Keratinocyte (primary cell): ENCODE data around the gene ATP1A2. TPM values are rescaled to one million over a fixed set of nuclear protein-coding genes. Genes with fewer than 3 reads are reported as not detected.

Experiments
- DNase-seq: peaks from one replicate; pipeline ENCODE4 v3.0.0-alpha.2; 2011; ENCODE audit warnings: low read depth, missing footprints, low spot score
- FAIRE-seq: peaks from 2 replicates; lab custom pipeline; 2011; peaks lifted over from hg19 to GRCh38; lab: Jason Lieb, UNC
- H2AFZ ChIP-seq: 2 replicates; pipeline ENCODE4 v1.6.0; 2012; ENCODE audit warnings: low read length, control low read depth, inconsistent platforms; ENCODE audit not compliant: control insufficient read depth
- H3K27ac ChIP-seq: 2 replicates; pipeline ENCODE4 v1.5.1; 2011; ENCODE audit warnings: low read length; ENCODE audit not compliant: control insufficient read depth, insufficient read depth
- H3K27me3 ChIP-seq: 3 replicates; pipeline ENCODE4 v1.6.0; 2011; ENCODE audit warnings: low read length; ENCODE audit not compliant: control insufficient read depth, insufficient read depth; ENCODE audit errors: extremely low read depth
- H3K36me3 ChIP-seq, 2 experiments: 2 replicates in 1 of 2; 3 replicates in 1 of 2; pipeline ENCODE4 v1.5.1; 2011; ENCODE audit warnings: low read length in 2 of 2, mild to moderate bottlenecking in 1 of 2; ENCODE audit not compliant: control insufficient read depth in 2 of 2, insufficient read depth in 2 of 2; ENCODE audit errors: extremely low read depth in 1 of 2
- H3K4me1 ChIP-seq: 3 replicates; pipeline ENCODE4 v1.5.1; 2011; ENCODE audit warnings: low read length; ENCODE audit not compliant: control insufficient read depth, insufficient read depth; ENCODE audit errors: extremely low read depth
- H3K4me2 ChIP-seq: 3 replicates; pipeline ENCODE4 v1.6.0; 2011; ENCODE audit warnings: low read depth, low read length; ENCODE audit not compliant: control insufficient read depth, insufficient read depth; ENCODE audit errors: extremely low read depth
- H3K4me3 ChIP-seq, 3 experiments: fragments of 200-600 bp in 1 of 3; sonication (generic) in 1 of 3; 2 replicates in 2 of 3; 3 replicates in 1 of 3; pipeline ENCODE4 v1.5.1; 2011 to 2016; ENCODE audit warnings: low read length in 3 of 3, mild to moderate bottlenecking in 3 of 3, control low read depth in 2 of 3, inconsistent platforms in 1 of 3, low read depth in 1 of 3, mixed read lengths in 1 of 3, mixed run types in 1 of 3, moderate library complexity in 1 of 3; ENCODE audit not compliant: control insufficient read depth in 2 of 3, insufficient read depth in 2 of 3; ENCODE audit errors: extremely low read depth in 1 of 3
- H3K79me2 ChIP-seq: 2 replicates; pipeline ENCODE4 v1.6.0; 2012; ENCODE audit warnings: low read length; ENCODE audit not compliant: control insufficient read depth, insufficient read depth
- H3K9ac ChIP-seq: 3 replicates; pipeline ENCODE4 v1.6.0; 2011; ENCODE audit warnings: low read length; ENCODE audit not compliant: control insufficient read depth, insufficient read depth; ENCODE audit errors: extremely low read depth
- H3K9me1 ChIP-seq: 3 replicates; pipeline ENCODE4 v1.6.0; 2011; ENCODE audit warnings: low read length; ENCODE audit not compliant: control insufficient read depth, insufficient read depth; ENCODE audit errors: extremely low read depth
- H3K9me3 ChIP-seq: 2 replicates; pipeline ENCODE4 v1.5.1; 2012; ENCODE audit warnings: low read depth, low read length; ENCODE audit not compliant: control insufficient read depth
- H4K20me1 ChIP-seq: 3 replicates; pipeline ENCODE4 v1.6.0; 2011; ENCODE audit warnings: low read length; ENCODE audit not compliant: control insufficient read depth, insufficient read depth; ENCODE audit errors: extremely low read depth
- EZH2 ChIP-seq: IDR thresholded peaks from one replicate; pipeline ENCODE4 v1.6.1; 2012; ENCODE audit warnings: inconsistent platforms, mild to moderate bottlenecking, low read length, moderate library complexity
- dilution Hi-C: fragments of 300-500 bp; cut with MboI; formaldehyde crosslinking; loops from one replicate; pipeline ENCODE4 v1.7.0; 2020; ENCODE audit warnings: low sequenced_read_pairs; ENCODE audit not compliant: extremely low pct_ligation_motif_present
- polyA plus RNA-seq, 5 experiments: library from polyadenylated mRNA; depleted of rRNA in 3 of 5; stranded (reverse) in 3 of 5; stranded (forward) in 1 of 5; unstranded in 1 of 5; fragments of >200 nt; gene quantifications; 1 replicate in 1 of 5; 2 replicates in 3 of 5; 3 replicates in 1 of 5; pipeline versions ENCODE4 v1.2.1 to v1.2.3, GENCODE V29; 2011 to 2012; ENCODE audit warnings: missing spikeins in 2 of 5, low read depth in 1 of 5, low replicate concordance in 1 of 5
- TF ChIP-seq, protein P1 (sequence below), 3 experiments: IDR thresholded peaks in 1 of 3; conservative IDR thresholded peaks in 1 of 3; optimal IDR thresholded peaks in 1 of 3; 2 replicates in 2 of 3; 3 replicates in 1 of 3; pipeline versions ENCODE3 to v1.5.1; 2011; ENCODE audit warnings: low read length in 3 of 3, mild to moderate bottlenecking in 3 of 3, moderate library complexity in 2 of 3, control low read depth in 1 of 3, inconsistent platforms in 1 of 3; ENCODE audit not compliant: insufficient read depth in 2 of 3; ENCODE audit errors: extremely low read depth in 1 of 3

ATP1A2 gene
- polyA plus RNA-seq, 1 donor (not counting 4 experiments of a cell fraction or from before 2014, with no cell fraction given): not detected

DNA sequence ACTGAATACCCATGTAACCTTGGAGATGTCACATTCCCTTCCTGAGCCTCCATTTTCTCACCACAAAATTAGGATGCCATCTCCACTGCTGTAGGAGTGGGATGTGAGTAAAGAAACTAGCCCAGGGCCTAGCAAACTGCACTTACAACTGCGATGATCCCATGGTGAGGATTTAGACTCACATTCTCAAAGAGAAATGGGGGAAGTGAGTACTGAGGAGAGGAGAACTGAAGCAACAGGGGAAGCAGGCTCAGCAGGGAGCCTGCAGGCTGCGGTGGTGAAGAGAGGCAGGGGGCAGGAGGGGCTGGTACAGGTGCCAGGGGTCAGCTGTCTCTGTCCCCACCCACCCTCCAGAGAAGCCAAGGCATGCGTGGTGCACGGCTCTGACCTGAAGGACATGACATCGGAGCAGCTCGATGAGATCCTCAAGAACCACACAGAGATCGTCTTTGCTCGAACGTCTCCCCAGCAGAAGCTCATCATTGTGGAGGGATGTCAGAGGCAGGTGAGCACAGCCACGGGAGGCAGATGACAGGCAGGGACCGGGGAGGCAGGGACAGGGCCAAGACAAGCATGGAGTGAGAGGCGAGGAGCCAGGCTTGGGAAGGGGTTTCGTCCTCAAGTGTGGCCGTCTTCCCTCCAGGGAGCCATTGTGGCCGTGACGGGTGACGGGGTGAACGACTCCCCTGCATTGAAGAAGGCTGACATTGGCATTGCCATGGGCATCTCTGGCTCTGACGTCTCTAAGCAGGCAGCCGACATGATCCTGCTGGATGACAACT is 19.4 kb downstream of the ATP1A2 start:
- no peak overlapping the region for H3K27ac ChIP-seq
- FAIRE-seq: no peak
- H3K9ac ChIP-seq: no peak overlapping the region
- dilution Hi-C loops: no loop called here
- no peaks in the 10 kb centered on the region for H3K9me1 ChIP-seq
- no peaks in the 10 kb centered on the region for H3K36me3 ChIP-seq
- no peak overlapping the region for H3K4me2 ChIP-seq
- no peak overlapping the region for H3K4me3 ChIP-seq
- H2AFZ ChIP-seq: no peak overlapping the region
- H4K20me1 ChIP-seq: no peaks in the 10 kb centered on the region
- H3K27me3 ChIP-seq: peaks cover 12% of the 10 kb centered on the region
- no peaks in the 10 kb centered on the region for H3K79me2 ChIP-seq
- no peak for DNase-seq
- no peaks in the 10 kb centered on the region for H3K4me1 ChIP-seq
- H3K9me3 ChIP-seq: no peaks in the 10 kb centered on the region
- TF ChIP-seq EZH2: no peak
- TF ChIP-seq, protein P1, sequence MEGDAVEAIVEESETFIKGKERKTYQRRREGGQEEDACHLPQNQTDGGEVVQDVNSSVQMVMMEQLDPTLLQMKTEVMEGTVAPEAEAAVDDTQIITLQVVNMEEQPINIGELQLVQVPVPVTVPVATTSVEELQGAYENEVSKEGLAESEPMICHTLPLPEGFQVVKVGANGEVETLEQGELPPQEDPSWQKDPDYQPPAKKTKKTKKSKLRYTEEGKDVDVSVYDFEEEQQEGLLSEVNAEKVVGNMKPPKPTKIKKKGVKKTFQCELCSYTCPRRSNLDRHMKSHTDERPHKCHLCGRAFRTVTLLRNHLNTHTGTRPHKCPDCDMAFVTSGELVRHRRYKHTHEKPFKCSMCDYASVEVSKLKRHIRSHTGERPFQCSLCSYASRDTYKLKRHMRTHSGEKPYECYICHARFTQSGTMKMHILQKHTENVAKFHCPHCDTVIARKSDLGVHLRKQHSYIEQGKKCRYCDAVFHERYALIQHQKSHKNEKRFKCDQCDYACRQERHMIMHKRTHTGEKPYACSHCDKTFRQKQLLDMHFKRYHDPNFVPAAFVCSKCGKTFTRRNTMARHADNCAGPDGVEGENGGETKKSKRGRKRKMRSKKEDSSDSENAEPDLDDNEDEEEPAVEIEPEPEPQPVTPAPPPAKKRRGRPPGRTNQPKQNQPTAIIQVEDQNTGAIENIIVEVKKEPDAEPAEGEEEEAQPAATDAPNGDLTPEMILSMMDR (optimal IDR thresholded peaks at IDR 0.05 in 1 of 3, IDR thresholded peaks at IDR 0.05 in 1 of 3, conservative IDR thresholded peaks at IDR 0.05 in 1 of 3; ENCODE audit: extremely low read depth in 1 of 3, insufficient read depth in 2 of 3, low read length in 3 of 3): no peak

DNA sequence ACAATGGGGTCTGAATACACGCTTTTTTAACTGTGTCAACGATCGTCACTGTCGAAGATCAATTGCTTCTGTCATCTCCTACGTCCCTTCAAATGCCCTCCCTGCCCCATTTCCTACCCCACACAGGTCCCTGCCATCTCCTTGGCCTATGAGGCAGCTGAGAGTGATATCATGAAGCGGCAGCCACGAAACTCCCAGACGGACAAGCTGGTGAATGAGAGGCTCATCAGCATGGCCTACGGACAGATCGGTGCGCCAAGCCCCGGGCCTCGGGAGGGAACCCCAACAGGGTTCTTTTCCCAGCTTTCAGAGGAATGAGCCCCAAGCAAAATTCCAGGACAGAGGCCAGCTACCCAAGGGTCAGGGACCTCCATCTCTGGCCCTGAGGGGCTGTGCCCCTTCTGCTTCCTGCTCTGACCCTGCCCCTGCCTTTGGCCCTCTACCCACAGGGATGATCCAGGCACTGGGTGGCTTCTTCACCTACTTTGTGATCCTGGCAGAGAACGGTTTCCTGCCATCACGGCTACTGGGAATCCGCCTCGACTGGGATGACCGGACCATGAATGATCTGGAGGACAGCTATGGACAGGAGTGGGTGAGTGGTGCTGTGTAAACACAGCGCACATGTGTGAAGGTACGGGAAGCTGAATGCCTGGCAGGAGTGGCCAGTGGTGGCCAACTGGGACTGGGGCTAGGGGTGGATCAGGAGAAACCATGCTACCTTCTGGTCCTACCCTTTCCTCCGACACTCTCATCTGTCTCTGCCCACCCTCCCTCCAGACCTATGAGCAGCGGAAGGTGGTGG is 20.8 kb downstream of the ATP1A2 start:
- no peaks in the 10 kb centered on the region for H3K9me1 ChIP-seq
- no peaks in the 10 kb centered on the region for H3K79me2 ChIP-seq
- no peaks in the 10 kb centered on the region for H3K9me3 ChIP-seq
- DNase-seq (no peak), FAIRE-seq (no peak)
- no peak overlapping the region for H2AFZ ChIP-seq
- no peak for TF ChIP-seq EZH2
- TF ChIP-seq, protein P1 (optimal IDR thresholded peaks at IDR 0.05 in 1 of 3, IDR thresholded peaks at IDR 0.05 in 1 of 3, conservative IDR thresholded peaks at IDR 0.05 in 1 of 3; ENCODE audit: extremely low read depth in 1 of 3, insufficient read depth in 2 of 3, low read length in 3 of 3): no peak
- H3K4me3 ChIP-seq: no peak overlapping the region
- no peak overlapping the region for H3K9ac ChIP-seq
- no peak overlapping the region for H3K27ac ChIP-seq
- no peaks in the 10 kb centered on the region for H3K4me1 ChIP-seq
- no peak overlapping the region for H3K4me2 ChIP-seq
- no peaks in the 10 kb centered on the region for H3K36me3 ChIP-seq
- H4K20me1 ChIP-seq: no peaks in the 10 kb centered on the region
- peaks cover 10% of the 10 kb centered on the region for H3K27me3 ChIP-seq
- dilution Hi-C loops: no loop called here
